ENCODE data around the gene FN1.

The FN1 gene

GRCh38 chr2:215441560-215442400 lies 5.9 kb upstream of the FN1 start:
- DNase-seq (ENCODE audit: low read depth), result peak; percentile 87

GRCh38 chr2:215439980-215440512 lies 4.2 kb upstream of the FN1 start:
- no peak for DNase-seq (ENCODE audit: low read depth)

- no peak for DNase-seq (ENCODE audit: low read depth)
Observed at GRCh38 chr2:215439404-215439803, 3.5 kb upstream of the FN1 start.

- DNase-seq (ENCODE audit: low read depth), result peak; percentile 62
Observed at GRCh38 chr2:215437614-215438013, 1.7 kb upstream of the FN1 start.

- peak; percentile 57 for DNase-seq (ENCODE audit: low read depth)
Observed at GRCh38 chr2:215436705-215437565, 1.1 kb upstream of the FN1 start.

- no peak for DNase-seq (ENCODE audit: low read depth)
Observed at GRCh38 chr2:215435280-215435869, 493 bp downstream of the FN1 start.

GRCh38 chr2:215434447-215435279 lies 1.2 kb downstream of the FN1 start:
- DNase-seq (ENCODE audit: low read depth), result no peak

- DNase-seq (ENCODE audit: low read depth), result no peak
Observed at GRCh38 chr2:215432759-215433594, 2.9 kb downstream of the FN1 start.

- peak; percentile 52 for DNase-seq (ENCODE audit: low read depth)
Observed at GRCh38 chr2:215431778-215432758, 3.8 kb downstream of the FN1 start.

- no peak for DNase-seq (ENCODE audit: low read depth)
Observed at GRCh38 chr2:215431290-215431689, 4.6 kb downstream of the FN1 start.

- DNase-seq (ENCODE audit: low read depth), result peak; percentile 91
Observed at GRCh38 chr2:215430528-215431187, 5.2 kb downstream of the FN1 start.

GRCh38 chr2:215429424-215429823 lies 6.4 kb downstream of the FN1 start:
- peak; percentile 3 for DNase-seq (ENCODE audit: low read depth)

- peak; percentile 39 for DNase-seq (ENCODE audit: low read depth)
Observed at GRCh38 chr2:215428060-215428910, 7.6 kb downstream of the FN1 start.

GRCh38 chr2:215427585-215427984 lies 8.3 kb downstream of the FN1 start:
- DNase-seq (ENCODE audit: low read depth), result peak; percentile 0

- DNase-seq (ENCODE audit: low read depth), result peak; percentile 34
Observed at GRCh38 chr2:215425021-215425782, 10.7 kb downstream of the FN1 start.

GRCh38 chr2:215423928-215424540 lies 11.8 kb downstream of the FN1 start:
- peak; percentile 27 for DNase-seq (ENCODE audit: low read depth)

GRCh38 chr2:215423234-215423633 lies 12.6 kb downstream of the FN1 start:
- DNase-seq (ENCODE audit: low read depth), result peak; percentile 30

Data from EH (cell line).